ENCODE measurements around the gene ZMYM4.
"Not testable (repeated sequence)": the region's sequence is repeated elsewhere in the genome, so short reads cannot be mapped to it uniquely, and the experiment has no call there.

The ZMYM4 gene

GRCh38 chr1:35300376-35300775, 31.9 kb downstream of the ZMYM4 start:
- DNase-seq (ENCODE audit: insufficient read length) (no peak), FAIRE-seq (no peak)
- TF ChIP-seq TAF1 (IDR thresholded peaks at IDR 0.05; ENCODE audit: borderline replicate concordance, low read depth, low read length) (no peak), POLR2A (IDR thresholded peaks at IDR 0.05; ENCODE audit: low read depth, low read length) (no peak), POLR2AphosphoS5 (IDR thresholded peaks at IDR 0.05; ENCODE audit: low read depth, low read length) (no peak)

- FAIRE-seq, result no peak
- DNase-seq (ENCODE audit: insufficient read length), result no peak
These were observed 33.3 kb downstream of the ZMYM4 start for GRCh38 chr1:35301674-35302392.

GRCh38 chr1:35305383-35305782, 36.9 kb downstream of the ZMYM4 start:
- FAIRE-seq, result no peak
- TF ChIP-seq TAF1 (IDR thresholded peaks at IDR 0.05; ENCODE audit: borderline replicate concordance, low read depth, low read length) (no peak), POLR2A (IDR thresholded peaks at IDR 0.05; ENCODE audit: low read depth, low read length) (no peak), POLR2AphosphoS5 (IDR thresholded peaks at IDR 0.05; ENCODE audit: low read depth, low read length) (no peak)
- DNase-seq (ENCODE audit: insufficient read length), result no peak

More at GRCh38 chr1:35301674-35302392, 33.3 kb downstream of the ZMYM4 start:
- TF ChIP-seq TAF1 (IDR thresholded peaks at IDR 0.05; ENCODE audit: borderline replicate concordance, low read depth, low read length) (no peak), POLR2A (IDR thresholded peaks at IDR 0.05; ENCODE audit: low read depth, low read length) (no peak), POLR2AphosphoS5 (IDR thresholded peaks at IDR 0.05; ENCODE audit: low read depth, low read length) (no peak)

GRCh38 chr1:35315649-35316048, 47.1 kb downstream of the ZMYM4 start:
- no peak for TF ChIP-seq POLR2A (IDR thresholded peaks at IDR 0.05; ENCODE audit: low read depth, low read length)
- no peak for TF ChIP-seq TAF1 (IDR thresholded peaks at IDR 0.05; ENCODE audit: borderline replicate concordance, low read depth, low read length)
- no peak for TF ChIP-seq POLR2AphosphoS5 (IDR thresholded peaks at IDR 0.05; ENCODE audit: low read depth, low read length)
- no peak for DNase-seq (ENCODE audit: insufficient read length)
- FAIRE-seq, result no peak

GRCh38 chr1:35316264-35316663, 47.8 kb downstream of the ZMYM4 start:
- no peak for FAIRE-seq
- TF ChIP-seq TAF1 (IDR thresholded peaks at IDR 0.05; ENCODE audit: borderline replicate concordance, low read depth, low read length) (no peak), POLR2A (IDR thresholded peaks at IDR 0.05; ENCODE audit: low read depth, low read length) (no peak), POLR2AphosphoS5 (IDR thresholded peaks at IDR 0.05; ENCODE audit: low read depth, low read length) (no peak)
- DNase-seq (ENCODE audit: insufficient read length), result no peak

GRCh38 chr1:35319988-35320713, 51.6 kb downstream of the ZMYM4 start:
- FAIRE-seq (no peak), DNase-seq (ENCODE audit: insufficient read length) (no peak)
- no peak for TF ChIP-seq TAF1 (IDR thresholded peaks at IDR 0.05; ENCODE audit: borderline replicate concordance, low read depth, low read length)
- no peak for TF ChIP-seq POLR2A (IDR thresholded peaks at IDR 0.05; ENCODE audit: low read depth, low read length)
- TF ChIP-seq POLR2AphosphoS5 (IDR thresholded peaks at IDR 0.05; ENCODE audit: low read depth, low read length), result no peak

GRCh38 chr1:35320937-35321336, 52.4 kb downstream of the ZMYM4 start:
- FAIRE-seq, result peak; percentile 42
- no peak for DNase-seq (ENCODE audit: insufficient read length)
- no peak for TF ChIP-seq POLR2AphosphoS5 (IDR thresholded peaks at IDR 0.05; ENCODE audit: low read depth, low read length)
- no peak for TF ChIP-seq POLR2A (IDR thresholded peaks at IDR 0.05; ENCODE audit: low read depth, low read length)
- TF ChIP-seq TAF1 (IDR thresholded peaks at IDR 0.05; ENCODE audit: borderline replicate concordance, low read depth, low read length), result no peak

- DNase-seq (ENCODE audit: insufficient read length) (no peak), FAIRE-seq (no peak)
- no peak for TF ChIP-seq POLR2A (IDR thresholded peaks at IDR 0.05; ENCODE audit: low read depth, low read length)
- no peak for TF ChIP-seq TAF1 (IDR thresholded peaks at IDR 0.05; ENCODE audit: borderline replicate concordance, low read depth, low read length)
- TF ChIP-seq POLR2AphosphoS5 (IDR thresholded peaks at IDR 0.05; ENCODE audit: low read depth, low read length), result no peak
These were observed 56.0 kb downstream of the ZMYM4 start for GRCh38 chr1:35324486-35324885.

- no peak for TF ChIP-seq POLR2A (IDR thresholded peaks at IDR 0.05; ENCODE audit: low read depth, low read length)
- TF ChIP-seq POLR2AphosphoS5 (IDR thresholded peaks at IDR 0.05; ENCODE audit: low read depth, low read length), result no peak
- no peak for TF ChIP-seq TAF1 (IDR thresholded peaks at IDR 0.05; ENCODE audit: borderline replicate concordance, low read depth, low read length)
- FAIRE-seq (peak; percentile 40), DNase-seq (ENCODE audit: insufficient read length) (no peak)
These were observed 57.8 kb downstream of the ZMYM4 start for GRCh38 chr1:35326246-35326866.

- not testable (repeated sequence) for DNase-seq (ENCODE audit: insufficient read length); FAIRE-seq
These were observed 63.1 kb downstream of the ZMYM4 start for GRCh38 chr1:35331618-35332017.

- TF ChIP-seq TAF1 (IDR thresholded peaks at IDR 0.05; ENCODE audit: borderline replicate concordance, low read depth, low read length), result no peak
- TF ChIP-seq POLR2A (IDR thresholded peaks at IDR 0.05; ENCODE audit: low read depth, low read length), result no peak
- TF ChIP-seq POLR2AphosphoS5 (IDR thresholded peaks at IDR 0.05; ENCODE audit: low read depth, low read length), result no peak
- no peak for FAIRE-seq
- DNase-seq (ENCODE audit: insufficient read length), result no peak
These were observed 66.0 kb downstream of the ZMYM4 start for GRCh38 chr1:35334485-35334884.

GRCh38 chr1:35340519-35340918, 72.0 kb downstream of the ZMYM4 start:
- FAIRE-seq (peak; percentile 79), DNase-seq (ENCODE audit: insufficient read length) (no peak)
- TF ChIP-seq TAF1 (IDR thresholded peaks at IDR 0.05; ENCODE audit: borderline replicate concordance, low read depth, low read length) (no peak), POLR2A (IDR thresholded peaks at IDR 0.05; ENCODE audit: low read depth, low read length) (no peak)

All from GM12892 (cell line).